ENCODE results near the gene CD160. TPM values are rescaled to one million over a fixed set of nuclear protein-coding genes. Genes with fewer than 3 reads are reported as not detected.

CD160 gene
- total and polyA plus RNA-seq, 2 of the 13 experiments (the other 11 are each of a cell fraction or from before 2014, with no cell fraction given): 0.09 TPM; not detected in 1

GRCh38 chr1:145714524-145715111 is 4.7 kb upstream of the CD160 start (continued):
- TF ChIP-seq FOXC1 (CRISPR knock-in tag; IDR thresholded peaks at IDR 0.05; ENCODE audit: borderline replicate concordance) (peak; percentile 90; the same call in 1 of the 2 replicates), RXRB (CRISPR knock-in tag; IDR thresholded peaks at IDR 0.05; ENCODE audit: borderline replicate concordance) (peak; percentile 82; the same call in 1 of the 2 replicates), NRL (CRISPR knock-in tag; IDR thresholded peaks at IDR 0.05; ENCODE audit: borderline replicate concordance) (0 out of 2 replicates have a peak, but pooled peaks have one; percentile 57), ELF1 (CRISPR knock-in tag; IDR thresholded peaks at IDR 0.05) (no peak), SRY (CRISPR knock-in tag; IDR thresholded peaks at IDR 0.05) (peak; percentile 24; the same call in 1 of the 2 replicates), FOXP4 (CRISPR knock-in tag; IDR thresholded peaks at IDR 0.05) (0 out of 2 replicates have a peak, but pooled peaks have one; percentile 32), ZBTB4 (CRISPR knock-in tag; IDR thresholded peaks at IDR 0.05; ENCODE audit: borderline replicate concordance) (peak; percentile 45; the same call in 1 of the 2 replicates), RBAK (CRISPR knock-in tag; IDR thresholded peaks at IDR 0.05) (peak; percentile 31; the same call in 1 of the 2 replicates), MXI1 (IDR thresholded peaks at IDR 0.05; ENCODE audit: borderline replicate concordance, low read depth, low read length) (peak; percentile 35; the same call in 1 of the 3 replicates), ZNF138 (CRISPR knock-in tag; IDR thresholded peaks at IDR 0.05; ENCODE audit: low read depth) (no peak), HMG20B (CRISPR knock-in tag; conservative IDR thresholded peaks at IDR 0.05) (0 out of 2 replicates have a peak, but pooled peaks have one; percentile 45), PRDM10 (CRISPR knock-in tag; IDR thresholded peaks at IDR 0.05; ENCODE audit: low read depth) (peak; percentile 80; the same call in 1 of the 2 replicates), ZGPAT (CRISPR knock-in tag; IDR thresholded peaks at IDR 0.05) (peak; percentile 74), ZNF543 (CRISPR knock-in tag; IDR thresholded peaks at IDR 0.05) (0 out of 2 replicates have a peak, but pooled peaks have one; percentile 54), SMC3 (IDR thresholded peaks at IDR 0.05; ENCODE audit: low read length) (no peak), FOXO4 (CRISPR knock-in tag; conservative IDR thresholded peaks at IDR 0.05) (peak; percentile 94; the same call in 1 of the 2 replicates)
